Tibial nerve (tissue), 3 donors: ENCODE measurements around the gene AHCYL2.

Experiments used
- POLR2A ChIP-seq, 2 donors: fragments of 450-650 bp; IDR thresholded peaks; one replicate each; pipeline ENCODE4 v1.6.1; 2017; ENCODE audit warnings: antibody characterized with exemption in 2 of 2, mild to moderate bottlenecking in 2 of 2, moderate library complexity in 2 of 2
- TF ChIP-seq, protein P1 (sequence below), 5 experiments: fragments of 200-600 bp in 3 of 5; fragments of 450-650 bp in 2 of 5; sonication (generic) in 3 of 5; IDR thresholded peaks; one replicate each; pipeline ENCODE4 v1.5.1; 2016 to 2019; ENCODE audit warnings: antibody characterized with exemption in 5 of 5, mild to moderate bottlenecking in 3 of 5, moderate library complexity in 2 of 5

DNA sequence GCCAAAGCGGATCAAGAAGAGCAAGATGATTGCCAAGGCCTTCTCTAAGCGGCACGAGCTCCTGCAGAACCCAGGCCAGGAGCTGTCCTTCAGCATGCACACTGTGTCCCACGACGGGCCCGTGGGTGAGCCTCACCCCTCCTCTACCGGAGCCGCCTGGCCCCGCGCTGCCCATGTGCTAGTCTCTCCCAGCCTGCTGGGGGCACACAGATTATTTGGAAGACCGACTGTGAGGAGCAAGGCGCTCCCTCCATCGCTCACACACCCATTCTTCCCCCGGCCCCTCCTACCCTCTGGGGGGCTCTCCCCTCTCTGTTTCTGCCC is 13.9 kb upstream of the AHCYL2 start:
- TF ChIP-seq, protein P1, sequence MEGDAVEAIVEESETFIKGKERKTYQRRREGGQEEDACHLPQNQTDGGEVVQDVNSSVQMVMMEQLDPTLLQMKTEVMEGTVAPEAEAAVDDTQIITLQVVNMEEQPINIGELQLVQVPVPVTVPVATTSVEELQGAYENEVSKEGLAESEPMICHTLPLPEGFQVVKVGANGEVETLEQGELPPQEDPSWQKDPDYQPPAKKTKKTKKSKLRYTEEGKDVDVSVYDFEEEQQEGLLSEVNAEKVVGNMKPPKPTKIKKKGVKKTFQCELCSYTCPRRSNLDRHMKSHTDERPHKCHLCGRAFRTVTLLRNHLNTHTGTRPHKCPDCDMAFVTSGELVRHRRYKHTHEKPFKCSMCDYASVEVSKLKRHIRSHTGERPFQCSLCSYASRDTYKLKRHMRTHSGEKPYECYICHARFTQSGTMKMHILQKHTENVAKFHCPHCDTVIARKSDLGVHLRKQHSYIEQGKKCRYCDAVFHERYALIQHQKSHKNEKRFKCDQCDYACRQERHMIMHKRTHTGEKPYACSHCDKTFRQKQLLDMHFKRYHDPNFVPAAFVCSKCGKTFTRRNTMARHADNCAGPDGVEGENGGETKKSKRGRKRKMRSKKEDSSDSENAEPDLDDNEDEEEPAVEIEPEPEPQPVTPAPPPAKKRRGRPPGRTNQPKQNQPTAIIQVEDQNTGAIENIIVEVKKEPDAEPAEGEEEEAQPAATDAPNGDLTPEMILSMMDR (IDR thresholded peaks at IDR 0.05) = no peak
- TF ChIP-seq POLR2A (IDR thresholded peaks at IDR 0.05) = no peak
